ENCODE data around the gene SLC25A23.

The SLC25A23 gene

DNA sequence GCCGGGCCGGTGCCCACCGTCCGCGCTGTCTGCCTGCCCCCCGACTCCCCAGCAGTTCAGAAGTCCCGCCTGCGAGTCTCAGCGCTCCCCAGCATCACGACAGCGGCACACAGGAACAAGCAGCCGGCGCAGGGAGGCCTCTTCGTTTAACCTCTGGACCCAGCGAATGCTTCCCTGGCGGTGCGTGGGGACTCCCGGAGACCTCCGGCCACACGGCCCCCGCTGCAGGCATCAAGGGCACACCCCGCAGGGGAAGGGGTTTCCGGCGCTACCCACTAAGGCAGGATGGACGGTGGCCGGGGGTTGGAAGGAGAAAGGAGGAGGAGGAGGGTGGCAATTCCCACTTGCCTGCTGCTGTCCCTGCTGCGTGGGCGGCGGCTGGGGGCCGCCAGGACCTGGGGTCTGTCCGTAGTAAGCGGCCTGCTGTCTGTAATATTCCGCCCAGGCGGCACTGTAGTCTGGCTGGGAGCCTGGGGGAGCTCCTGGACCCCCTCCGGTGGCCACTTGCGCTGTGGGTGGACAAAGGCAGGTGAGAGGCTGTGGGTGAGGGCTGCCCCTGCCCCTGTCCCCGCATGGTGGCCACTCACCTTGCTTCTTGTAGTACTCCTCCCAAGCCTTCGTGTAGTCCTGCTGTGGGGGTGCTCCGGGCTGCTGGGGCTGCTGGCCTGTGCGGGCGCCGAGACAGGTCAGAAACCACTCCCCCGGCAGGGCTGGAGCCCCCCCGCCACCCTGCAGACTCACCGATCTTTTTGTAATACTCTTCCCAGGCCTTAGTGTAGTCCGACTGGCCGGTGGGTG, 44.6 kb downstream of the SLC25A23 start:
- Histone ChIP-seq H3K27ac (replicated peaks; ENCODE audit: low read length) (no peak overlapping the region), H3K79me1 (ENCODE audit: low read depth, low read length) (peaks cover 33% of the 10 kb centered on the region), H3K27me3 (ENCODE audit: control insufficient read depth in 3 of 3, insufficient read depth in 3 of 3, low read depth in 1 of 3, low read length in 3 of 3) (no peaks in the 10 kb centered on the region), H3K9ac (ENCODE audit: low read depth, low read length, poor library complexity) (no peak overlapping the region), H2AK5ac (ENCODE audit: low read depth, low read length) (no peak overlapping the region), H3K4me1 (ENCODE audit: control insufficient read depth in 2 of 2, insufficient read depth in 1 of 2, low read depth in 1 of 2, low read length in 2 of 2) (no peaks in the 10 kb centered on the region), H3K36me3 (replicated peaks in 1 of 2; ENCODE audit: control insufficient read depth in 2 of 2, insufficient read depth in 2 of 2, low read length in 2 of 2) (peaks cover 53 to 75% of the 10 kb centered on the region in 2 donors), H3K4me3 (ENCODE audit: low read length in 2 of 2) (no peak overlapping the region), H4K91ac (ENCODE audit: low read depth, low read length, poor library complexity) (no peak overlapping the region), H2BK12ac (ENCODE audit: low read length) (peak overlapping the region; percentile 41), H4K8ac (ENCODE audit: low read depth, low read length) (peak overlapping the region; percentile 43), H2AFZ (ENCODE audit: low read length) (no peak overlapping the region), H3K14ac (ENCODE audit: low read length) (no peak overlapping the region), H3K18ac (ENCODE audit: low read length) (no peak overlapping the region), H2BK120ac (ENCODE audit: low read depth, low read length) (no peak overlapping the region), H3K23ac (ENCODE audit: low read depth, low read length, poor library complexity) (no peak overlapping the region), H3K9me3 (replicated peaks in 1 of 2; ENCODE audit: control insufficient read depth in 2 of 2, insufficient read depth in 1 of 2, low read depth in 1 of 2, low read length in 2 of 2) (no peaks in the 10 kb centered on the region), H3K4ac (ENCODE audit: low read length) (no peak overlapping the region), H2BK5ac (ENCODE audit: low read length) (no peak overlapping the region), H2BK15ac (ENCODE audit: low read length) (no peak overlapping the region), H3K4me2 (ENCODE audit: insufficient read depth, low read length, poor library complexity, severe bottlenecking) (no peak overlapping the region)
- no peak for DNase-seq (ENCODE audit: low spot score)
- no CpG with 5 or more reads among the region's 47 CpGs for WGBS, 2 donors (ENCODE audit: extremely low coverage in 2 of 2, insufficient read length in 2 of 2, insufficient replicate concordance in 1 of 2)

DNA sequence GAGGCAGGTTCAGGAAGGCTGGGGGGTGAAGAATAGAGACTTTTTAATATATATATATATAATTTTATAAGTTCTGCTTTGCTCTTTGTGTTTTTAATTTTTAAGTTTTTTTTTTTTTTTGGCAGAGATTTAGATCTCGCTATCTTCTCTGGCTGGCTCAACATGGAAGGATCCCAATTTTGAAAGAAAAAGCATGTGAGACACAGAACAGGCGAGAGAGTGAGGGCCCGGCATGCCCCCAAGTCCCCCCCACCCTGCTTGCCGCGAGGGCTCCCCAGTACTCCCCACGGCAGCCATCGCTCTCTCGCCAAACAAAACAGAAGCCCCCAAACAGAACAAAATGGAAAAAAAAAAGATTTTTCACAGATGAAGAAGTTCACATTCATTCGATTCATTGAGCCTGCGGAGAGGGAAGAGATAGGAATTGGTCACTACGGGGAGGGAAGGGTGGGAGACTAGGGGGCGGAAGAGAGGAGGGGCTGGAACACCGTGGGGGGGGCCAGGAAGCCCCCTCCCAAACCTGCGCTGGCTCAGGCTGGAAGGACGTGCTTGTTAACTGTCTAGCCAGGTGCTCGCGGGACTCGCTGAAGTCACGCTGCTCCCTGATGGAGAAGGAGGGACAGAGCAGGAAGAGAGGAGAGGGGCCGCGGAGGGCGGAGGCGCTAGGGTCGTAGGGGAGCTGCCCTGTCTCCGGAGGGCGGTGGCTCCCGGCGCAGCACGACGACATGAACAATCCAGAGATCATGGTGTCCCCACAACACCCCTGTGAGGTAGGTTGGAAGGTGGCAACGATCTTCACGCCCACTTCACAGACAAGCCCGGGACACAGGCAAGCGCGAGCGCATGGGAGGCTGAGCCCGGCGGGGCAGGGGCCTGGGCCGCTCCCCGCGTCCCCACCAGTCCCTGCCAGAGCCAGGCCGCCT, 45.6 kb downstream of the SLC25A23 start:
- no CpG with 5 or more reads among the region's 42 CpGs for WGBS, 2 donors (ENCODE audit: extremely low coverage in 2 of 2, insufficient read length in 2 of 2, insufficient replicate concordance in 1 of 2)
- no peak for DNase-seq (ENCODE audit: low spot score)

DNA sequence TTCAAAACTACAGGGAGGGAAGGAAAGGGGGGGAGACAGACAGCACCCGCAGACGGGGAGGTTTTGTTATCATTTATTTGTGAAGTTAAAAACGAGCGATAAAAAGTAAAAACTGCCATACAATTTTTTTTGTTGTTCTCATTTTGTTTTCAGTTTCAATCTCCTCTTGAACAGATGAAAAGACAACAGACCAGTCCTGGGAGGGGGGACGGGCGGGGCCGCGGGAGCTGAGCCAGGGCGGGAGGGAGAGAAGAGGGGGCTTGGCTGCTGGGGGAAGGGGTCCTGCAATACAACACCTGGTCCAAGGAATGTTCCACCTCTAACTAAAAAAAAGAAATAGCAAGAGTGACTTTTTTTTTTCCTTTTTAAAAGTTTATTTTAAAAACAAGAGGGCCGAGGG, 46.3 kb downstream of the SLC25A23 start:
- Histone ChIP-seq H3K4me1 (ENCODE audit: control insufficient read depth in 2 of 2, insufficient read depth in 1 of 2, low read depth in 1 of 2, low read length in 2 of 2) (no peaks in the 10 kb centered on the region), H4K91ac (ENCODE audit: low read depth, low read length, poor library complexity) (no peak overlapping the region), H2AFZ (ENCODE audit: low read length) (no peak overlapping the region), H2BK15ac (ENCODE audit: low read length) (no peak overlapping the region), H3K23ac (ENCODE audit: low read depth, low read length, poor library complexity) (no peak overlapping the region), H2BK5ac (ENCODE audit: low read length) (no peak overlapping the region), H4K8ac (ENCODE audit: low read depth, low read length) (no peak overlapping the region), H3K36me3 (replicated peaks in 1 of 2; ENCODE audit: control insufficient read depth in 2 of 2, insufficient read depth in 2 of 2, low read length in 2 of 2) (peaks cover 37 to 58% of the 10 kb centered on the region in 2 donors), H2BK120ac (ENCODE audit: low read depth, low read length) (no peak overlapping the region), H3K18ac (ENCODE audit: low read length) (no peak overlapping the region), H3K14ac (ENCODE audit: low read length) (no peak overlapping the region), H2AK5ac (ENCODE audit: low read depth, low read length) (no peak overlapping the region), H3K27ac (replicated peaks; ENCODE audit: low read length) (no peak overlapping the region), H3K4me3 (ENCODE audit: low read length in 2 of 2) (no peak overlapping the region), H3K79me1 (ENCODE audit: low read depth, low read length) (peaks cover 26% of the 10 kb centered on the region), H3K27me3 (ENCODE audit: control insufficient read depth in 3 of 3, insufficient read depth in 3 of 3, low read depth in 1 of 3, low read length in 3 of 3) (no peaks in the 10 kb centered on the region), H3K9me3 (replicated peaks in 1 of 2; ENCODE audit: control insufficient read depth in 2 of 2, insufficient read depth in 1 of 2, low read depth in 1 of 2, low read length in 2 of 2) (no peaks in the 10 kb centered on the region), H3K4ac (ENCODE audit: low read length) (no peak overlapping the region), H3K4me2 (ENCODE audit: insufficient read depth, low read length, poor library complexity, severe bottlenecking) (no peak overlapping the region), H3K9ac (ENCODE audit: low read depth, low read length, poor library complexity) (no peak overlapping the region), H2BK12ac (ENCODE audit: low read length) (no peak overlapping the region)
- no CpG with 5 or more reads among the region's 10 CpGs for WGBS, 2 donors (ENCODE audit: extremely low coverage in 2 of 2, insufficient read length in 2 of 2, insufficient replicate concordance in 1 of 2)
- DNase-seq (ENCODE audit: low spot score): no peak

More for the DNA sequence above, 45.6 kb downstream of the SLC25A23 start:
- H3K36me3 ChIP-seq (replicated peaks in 1 of 2; ENCODE audit: control insufficient read depth in 2 of 2, insufficient read depth in 2 of 2, low read length in 2 of 2): peaks cover 44 to 65% of the 10 kb centered on the region in 2 donors
- no peak overlapping the region for H3K27ac ChIP-seq (replicated peaks; ENCODE audit: low read length)
- H3K18ac ChIP-seq (ENCODE audit: low read length): no peak overlapping the region
- no peak overlapping the region for H2BK15ac ChIP-seq (ENCODE audit: low read length)
- no peak overlapping the region for H3K4me3 ChIP-seq (ENCODE audit: low read length in 2 of 2)
- no peak overlapping the region for H4K91ac ChIP-seq (ENCODE audit: low read depth, low read length, poor library complexity)
- no peak overlapping the region for H3K4me2 ChIP-seq (ENCODE audit: insufficient read depth, low read length, poor library complexity, severe bottlenecking)
- H3K4me1 ChIP-seq (ENCODE audit: control insufficient read depth in 2 of 2, insufficient read depth in 1 of 2, low read depth in 1 of 2, low read length in 2 of 2): no peaks in the 10 kb centered on the region
- H2BK12ac ChIP-seq (ENCODE audit: low read length): no peak overlapping the region
- no peak overlapping the region for H4K8ac ChIP-seq (ENCODE audit: low read depth, low read length)
- H2AFZ ChIP-seq (ENCODE audit: low read length): no peak overlapping the region
- no peak overlapping the region for H2AK5ac ChIP-seq (ENCODE audit: low read depth, low read length)
- no peak overlapping the region for H3K4ac ChIP-seq (ENCODE audit: low read length)
- H2BK5ac ChIP-seq (ENCODE audit: low read length): no peak overlapping the region
- no peaks in the 10 kb centered on the region for H3K9me3 ChIP-seq (replicated peaks in 1 of 2; ENCODE audit: control insufficient read depth in 2 of 2, insufficient read depth in 1 of 2, low read depth in 1 of 2, low read length in 2 of 2)
- H3K14ac ChIP-seq (ENCODE audit: low read length): no peak overlapping the region
- H2BK120ac ChIP-seq (ENCODE audit: low read depth, low read length): no peak overlapping the region
- no peaks in the 10 kb centered on the region for H3K27me3 ChIP-seq (ENCODE audit: control insufficient read depth in 3 of 3, insufficient read depth in 3 of 3, low read depth in 1 of 3, low read length in 3 of 3)
- H3K23ac ChIP-seq (ENCODE audit: low read depth, low read length, poor library complexity): peak overlapping the region; percentile 87
- H3K9ac ChIP-seq (ENCODE audit: low read depth, low read length, poor library complexity): no peak overlapping the region
- peaks cover 33% of the 10 kb centered on the region for H3K79me1 ChIP-seq (ENCODE audit: low read depth, low read length)
